ENCODE data around the gene AANAT. TPM values are rescaled to one million over a fixed set of nuclear protein-coding genes. Genes with fewer than 3 reads are reported as not detected.

Gene AANAT
- total and polyA plus RNA-seq, 3 donors from 2014 or later = 2.0 to 4.4 (median 4.3) TPM

- TF ChIP-seq CTCF (IDR thresholded peaks at IDR 0.05) (no peak), POLR2A (IDR thresholded peaks at IDR 0.05) (no peak)
- WGBS, 2 donors = 77 to 83% methylated on average over 4 to 5 of the region's 8 CpGs
- Histone ChIP-seq H3K27ac (no peak overlapping the region), H3K36me3 (ENCODE audit: low read depth, missing control alignments) (no peaks in the 10 kb centered on the region), H3K4me1 (no peaks in the 10 kb centered on the region), H3K9me3 (no peaks in the 10 kb centered on the region), H3K4me3 (no peak overlapping the region), H3K27me3 (no peaks in the 10 kb centered on the region)
- intact Hi-C loops (cut with DNase I; ENCODE audit: low total_unique reads) = loop anchor here (5.0 kb wide), 1 partner anchor 39 kb away; no protein-coding TSS in a partner anchor
- DNase-seq = no peak
These were observed 618 bp downstream of the AANAT start for GRCh38 chr17:76467809-76468633.

- H3K36me3 ChIP-seq (ENCODE audit: low read depth, missing control alignments) = no peaks in the 10 kb centered on the region
- H3K27me3 ChIP-seq = no peaks in the 10 kb centered on the region
- TF ChIP-seq POLR2A (IDR thresholded peaks at IDR 0.05) (no peak), CTCF (IDR thresholded peaks at IDR 0.05) (no peak)
- 96 to 100% methylated on average over 1 to 14 of the region's 14 CpGs for WGBS, 2 donors
- no peaks in the 10 kb centered on the region for H3K4me1 ChIP-seq
- H3K9me3 ChIP-seq = no peaks in the 10 kb centered on the region
- no peak for DNase-seq
- intact Hi-C loops (cut with DNase I; ENCODE audit: low total_unique reads) = loop anchor here (5.0 kb wide), 1 partner anchor 39 kb away; no protein-coding TSS in a partner anchor
- H3K27ac ChIP-seq = no peak overlapping the region
- H3K4me3 ChIP-seq = no peak overlapping the region
These were observed 1.2 kb downstream of the AANAT start for GRCh38 chr17:76468634-76469010.

DNA sequence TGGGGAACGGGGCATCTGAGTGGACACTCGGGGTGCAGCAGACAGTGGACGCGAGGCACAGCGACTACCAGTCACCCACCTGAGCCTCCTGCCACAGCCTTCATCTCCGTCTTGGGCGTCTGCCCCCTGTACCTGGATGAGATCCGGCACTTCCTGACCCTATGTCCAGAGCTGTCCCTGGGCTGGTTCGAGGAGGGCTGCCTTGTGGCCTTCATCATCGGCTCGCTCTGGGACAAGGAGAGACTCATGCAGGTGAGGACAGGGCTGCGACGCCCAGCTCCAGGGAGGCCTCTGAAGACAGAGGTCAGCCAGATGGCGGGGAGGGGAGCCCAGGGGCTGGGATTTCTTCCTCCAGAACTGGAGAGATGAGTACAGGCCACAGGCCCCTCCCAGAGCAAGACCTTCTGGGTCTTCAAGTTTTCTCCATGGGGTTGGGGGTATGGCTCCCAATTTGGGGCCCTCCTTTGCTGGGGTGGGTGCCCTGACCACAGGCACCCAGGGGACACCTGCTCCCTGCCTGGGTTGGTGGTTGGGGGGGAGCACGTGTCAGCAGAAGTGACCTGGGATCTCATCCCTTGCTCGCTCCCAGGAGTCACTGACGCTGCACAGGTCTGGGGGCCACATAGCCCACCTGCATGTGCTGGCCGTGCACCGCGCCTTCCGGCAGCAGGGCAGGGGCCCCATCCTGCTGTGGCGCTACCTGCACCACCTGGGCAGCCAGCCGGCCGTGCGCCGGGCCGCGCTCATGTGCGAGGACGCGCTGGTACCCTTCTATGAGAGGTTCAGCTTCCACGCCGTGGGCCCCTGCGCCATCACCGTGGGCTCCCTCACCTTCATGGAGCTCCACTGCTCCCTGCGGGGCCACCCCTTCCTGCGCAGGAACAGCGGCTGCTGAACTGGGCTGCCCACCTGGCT lies 1.9 kb downstream of the AANAT start:
- WGBS, 2 donors = 97 to 100% methylated on average over 4 to 38 of the region's 38 CpGs
- no peak for TF ChIP-seq CTCF (IDR thresholded peaks at IDR 0.05)
- no peaks in the 10 kb centered on the region for H3K9me3 ChIP-seq
- no peaks in the 10 kb centered on the region for H3K36me3 ChIP-seq (ENCODE audit: low read depth, missing control alignments)
- H3K27me3 ChIP-seq = no peaks in the 10 kb centered on the region
- H3K4me1 ChIP-seq = no peaks in the 10 kb centered on the region
- H3K27ac ChIP-seq = no peak overlapping the region
- intact Hi-C loops (cut with DNase I; ENCODE audit: low total_unique reads) = loop anchor here (5.0 kb wide), 1 partner anchor 38 kb away; no protein-coding TSS in a partner anchor
- DNase-seq = no peak
- no peak overlapping the region for H3K4me3 ChIP-seq

GRCh38 chr17:76469991-76470739 lies 2.8 kb downstream of the AANAT start:
- WGBS, 2 donors = 90 to 91% methylated on average over 6 to 13 of the region's 13 CpGs
- H3K27me3 ChIP-seq = no peaks in the 10 kb centered on the region
- H3K4me1 ChIP-seq = no peaks in the 10 kb centered on the region
- no peaks in the 10 kb centered on the region for H3K9me3 ChIP-seq
- H3K36me3 ChIP-seq (ENCODE audit: low read depth, missing control alignments) = no peaks in the 10 kb centered on the region
- H3K27ac ChIP-seq = no peak overlapping the region
- TF ChIP-seq CTCF (IDR thresholded peaks at IDR 0.05) (no peak), POLR2A (IDR thresholded peaks at IDR 0.05) (no peak)
- H3K4me3 ChIP-seq = no peak overlapping the region
- intact Hi-C loops (cut with DNase I; ENCODE audit: low total_unique reads) = loop anchor here (5.0 kb wide), 1 partner anchor 37 kb away; no protein-coding TSS in a partner anchor
- DNase-seq = no peak
